HFF-Myc (cell line): ENCODE data around the gene NR2C2.

Experiments
- DNase-seq: peaks from one replicate; pipeline ENCODE4 v3.0.0-alpha.2; 2011; ENCODE audit warnings: low read depth; ENCODE audit errors: extremely low read depth
- H3K4me3 ChIP-seq: replicated peaks from 2 replicates; pipeline ENCODE4 v1.5.1; 2011; ENCODE audit warnings: low read depth, mild to moderate bottlenecking, control low read depth, low read length
- TF ChIP-seq, protein P1 (sequence below): IDR thresholded peaks from 2 replicates; pipeline ENCODE4 v1.5.1; 2012; ENCODE audit warnings: mild to moderate bottlenecking, low read depth, low read length, control low read depth; ENCODE audit errors: missing control alignments

The NR2C2 gene

DNA sequence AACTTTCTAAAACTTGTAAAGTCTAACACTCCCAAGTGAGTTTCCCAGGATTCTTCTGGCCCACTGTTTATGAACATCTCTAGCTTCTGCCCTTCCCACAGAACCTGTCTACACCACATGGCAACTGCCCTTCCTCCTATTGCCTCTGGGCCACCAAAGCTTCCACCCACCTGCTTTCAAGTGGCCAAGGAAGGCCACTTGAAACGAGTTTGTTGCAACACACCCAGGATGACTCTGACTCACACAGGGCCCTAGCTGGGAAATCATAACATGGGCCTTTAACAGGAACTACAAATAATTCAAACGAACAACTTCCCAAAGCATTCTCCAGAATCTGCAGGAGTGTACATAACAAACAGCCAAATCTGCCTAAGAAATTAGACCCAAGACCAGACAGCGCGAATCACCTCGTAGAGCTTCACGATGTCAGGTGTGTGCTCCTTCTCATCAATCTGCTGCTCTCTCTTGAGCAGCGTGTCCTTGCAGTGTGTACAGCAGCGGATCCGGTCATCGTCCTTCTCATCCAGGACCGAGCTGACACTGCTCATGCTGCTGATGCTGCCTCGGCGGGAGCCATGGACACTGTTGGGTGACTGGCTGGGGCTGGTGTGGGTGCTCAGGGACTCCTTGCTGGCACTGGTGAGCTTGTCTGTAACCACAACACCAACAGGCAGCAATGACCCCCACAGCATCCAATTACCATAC lies 134.7 kb downstream of the NR2C2 start:
- no peak for DNase-seq
- no peak overlapping the region for H3K4me3 ChIP-seq
- TF ChIP-seq, protein P1, sequence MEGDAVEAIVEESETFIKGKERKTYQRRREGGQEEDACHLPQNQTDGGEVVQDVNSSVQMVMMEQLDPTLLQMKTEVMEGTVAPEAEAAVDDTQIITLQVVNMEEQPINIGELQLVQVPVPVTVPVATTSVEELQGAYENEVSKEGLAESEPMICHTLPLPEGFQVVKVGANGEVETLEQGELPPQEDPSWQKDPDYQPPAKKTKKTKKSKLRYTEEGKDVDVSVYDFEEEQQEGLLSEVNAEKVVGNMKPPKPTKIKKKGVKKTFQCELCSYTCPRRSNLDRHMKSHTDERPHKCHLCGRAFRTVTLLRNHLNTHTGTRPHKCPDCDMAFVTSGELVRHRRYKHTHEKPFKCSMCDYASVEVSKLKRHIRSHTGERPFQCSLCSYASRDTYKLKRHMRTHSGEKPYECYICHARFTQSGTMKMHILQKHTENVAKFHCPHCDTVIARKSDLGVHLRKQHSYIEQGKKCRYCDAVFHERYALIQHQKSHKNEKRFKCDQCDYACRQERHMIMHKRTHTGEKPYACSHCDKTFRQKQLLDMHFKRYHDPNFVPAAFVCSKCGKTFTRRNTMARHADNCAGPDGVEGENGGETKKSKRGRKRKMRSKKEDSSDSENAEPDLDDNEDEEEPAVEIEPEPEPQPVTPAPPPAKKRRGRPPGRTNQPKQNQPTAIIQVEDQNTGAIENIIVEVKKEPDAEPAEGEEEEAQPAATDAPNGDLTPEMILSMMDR: no peak

DNA sequence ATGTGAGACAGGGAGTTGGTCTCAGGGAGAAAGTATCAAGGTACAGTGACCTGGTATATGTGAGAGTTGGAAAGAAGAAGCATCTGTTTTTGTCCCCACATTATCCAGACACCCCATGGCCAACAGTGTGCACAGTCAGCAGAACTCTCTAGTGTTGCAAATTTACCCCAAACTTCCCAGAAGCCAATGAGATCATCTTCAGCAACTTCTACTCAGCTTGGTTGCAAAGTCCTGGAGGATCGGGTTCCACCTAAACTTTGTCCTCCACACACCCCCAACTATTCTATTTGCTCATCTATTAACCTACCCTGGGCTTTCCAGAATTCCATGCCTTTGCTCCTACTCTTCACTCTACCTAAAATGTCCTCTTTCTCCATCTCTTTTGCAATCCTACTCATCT lies 135.9 kb downstream of the NR2C2 start:
- DNase-seq: no peak
- H3K4me3 ChIP-seq: no peak overlapping the region
- TF ChIP-seq, protein P1: no peak

DNA sequence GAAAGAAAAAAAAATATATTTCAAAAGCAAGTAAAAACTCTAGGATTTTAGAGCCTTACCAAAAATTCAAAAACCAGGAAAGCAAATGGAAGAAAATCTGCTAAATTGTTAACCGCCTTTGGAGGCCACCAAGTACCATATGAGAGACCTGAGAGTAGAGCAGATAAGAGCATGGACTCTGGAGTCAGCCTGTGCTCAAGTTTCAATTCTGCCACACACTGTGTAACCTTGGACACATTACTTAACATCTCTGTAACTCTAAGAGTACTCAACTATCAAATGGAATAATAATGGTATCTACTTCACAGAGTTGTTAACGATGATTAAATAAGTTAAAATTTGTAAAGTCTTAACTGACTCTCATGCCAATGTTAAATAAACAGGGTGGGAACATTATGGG lies 138.9 kb downstream of the NR2C2 start:
- TF ChIP-seq, protein P1: no peak
- DNase-seq: no peak

DNA sequence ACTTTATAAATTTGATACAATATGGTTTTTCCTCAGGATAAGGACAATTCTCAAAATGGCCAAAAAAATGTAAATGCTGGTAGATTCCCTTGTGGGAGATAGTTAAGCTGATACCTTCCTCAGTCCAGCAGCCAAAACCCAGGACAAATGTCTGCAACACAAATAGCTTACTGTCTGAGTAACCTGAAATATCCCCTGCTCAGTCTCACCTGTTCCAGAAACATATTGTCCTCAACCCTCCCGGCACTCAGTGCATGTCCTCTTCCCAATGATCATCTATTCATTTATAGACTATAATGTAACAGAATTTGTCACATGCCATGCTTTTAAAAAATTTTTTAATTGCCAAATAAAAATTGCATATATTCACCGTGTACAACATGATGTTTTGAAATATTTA lies 139.3 kb downstream of the NR2C2 start:
- TF ChIP-seq, protein P1: no peak
- no peak for DNase-seq
- no peak overlapping the region for H3K4me3 ChIP-seq

More for the DNA sequence above, 138.9 kb downstream of the NR2C2 start:
- no peak overlapping the region for H3K4me3 ChIP-seq

DNA sequence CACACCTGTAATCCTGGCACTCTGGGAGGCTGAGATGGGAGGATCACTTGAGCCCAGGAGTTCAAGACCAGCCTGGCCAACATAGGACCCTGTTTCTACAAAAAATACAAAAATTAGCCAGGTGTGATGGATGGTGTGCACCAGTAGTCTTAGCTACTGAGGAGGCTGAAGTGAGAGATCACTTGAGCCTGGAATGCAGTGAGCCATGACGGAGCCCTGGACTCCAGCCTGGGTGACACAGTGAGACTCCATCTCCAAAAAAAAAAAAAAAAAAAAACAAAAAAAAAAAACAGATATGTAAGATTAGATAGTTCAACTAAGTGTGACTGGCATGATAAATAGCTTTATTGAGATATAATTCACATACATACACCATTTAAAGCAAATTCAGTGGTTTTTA lies 141.8 kb downstream of the NR2C2 start:
- TF ChIP-seq, protein P1: no peak
- DNase-seq: no peak
- H3K4me3 ChIP-seq: no peak overlapping the region

DNA sequence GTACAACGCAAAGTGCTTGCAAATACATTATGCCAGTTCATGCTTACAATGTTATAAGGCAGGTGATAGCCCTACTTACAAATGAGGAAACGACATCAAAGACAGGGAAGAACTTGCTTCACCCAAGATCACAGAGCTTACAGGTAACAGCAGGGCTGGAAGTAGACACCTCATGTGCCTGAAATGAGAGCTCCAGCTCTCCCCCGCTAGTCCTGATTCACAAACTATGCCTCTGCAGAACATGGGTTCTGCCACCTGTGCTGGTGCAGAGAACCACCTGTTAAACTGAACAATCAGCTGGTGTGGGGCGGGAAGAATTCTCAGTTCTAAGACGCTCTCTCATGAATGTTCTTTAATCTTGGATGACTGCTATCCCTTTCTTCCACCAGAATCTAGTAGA lies 144.2 kb downstream of the NR2C2 start:
- TF ChIP-seq, protein P1: no peak
- no peak for DNase-seq
- H3K4me3 ChIP-seq: no peak overlapping the region

DNA sequence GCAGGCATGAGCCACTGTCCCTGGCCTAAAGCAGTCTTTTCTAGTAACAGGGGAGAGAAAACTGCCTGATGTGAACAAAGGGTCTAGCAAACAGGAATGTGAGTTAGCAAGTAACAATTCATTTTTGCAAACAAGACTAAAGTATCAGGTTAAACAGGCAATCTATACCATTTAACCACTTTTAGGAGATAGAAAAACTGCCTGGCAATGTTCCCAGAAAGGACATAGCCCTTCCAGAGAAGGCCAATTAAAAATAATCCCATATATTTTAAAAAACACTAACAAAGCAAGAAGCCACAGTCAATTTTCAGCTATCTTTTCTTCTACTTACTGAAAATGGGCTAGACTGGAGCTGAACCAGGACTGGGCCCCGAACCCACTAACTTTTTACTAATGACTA lies 145.3 kb downstream of the NR2C2 start:
- TF ChIP-seq, protein P1: no peak
- H3K4me3 ChIP-seq: no peak overlapping the region
- no peak for DNase-seq
